Heart left ventricle (tissue), 13 donors: ENCODE measurements around the gene AGPAT4.

ENCODE experiments used
- CTCF ChIP-seq, 12 donors: fragments of 200-600 bp; sonication (generic) in 4 of 12; IDR thresholded peaks; one replicate each; pipeline versions ENCODE4 v1.5.0 to v1.8.0; 2018 to 2022; ENCODE audit warnings: antibody characterized with exemption in 12 of 12, mild to moderate bottlenecking in 5 of 12
- POLR2A ChIP-seq, 2 donors: fragments of 450-650 bp; IDR thresholded peaks; one replicate each; pipeline ENCODE4 v1.6.1; 2017; ENCODE audit warnings: antibody characterized with exemption in 2 of 2, mild to moderate bottlenecking in 2 of 2, moderate library complexity in 2 of 2
- donor health status: ischemic (EF 13 %, LVEDD 7.1; RV severe dilation, severe dysfunction).
- donor health status: DM: no; HTN: yes; CAD: no.
- donor health status: DM: no; HTN: no; CAD: no.
- donor health status: ischemic (EF 25% LVEDD 6.9; RV normal size, moderate dysfunction).
- donor health status: ischemic (EF 25% LVEDD 5.7; RV mildly dilated, moderate dysfunction).
- donor health status: ischemic (EF 35%, LVEDD 5.7; RV mildly dilated, moderate dysfunction).
- donor health status: nonischemic (EF 11% LVEDD 7.7; RV severe dilation, severe dysfunction).
- donor health status: DM: yes; HTN: yes; CAD: no.
- donor health status: PGD.
- donor health status: ischemic (EF 29% LVEDD 5.4; RV normal size, mild dysfunction).
- donor health status: nonischemic (EF 23%, LVEDD 6.1; RV moderate dilation, normal function).

DNA sequence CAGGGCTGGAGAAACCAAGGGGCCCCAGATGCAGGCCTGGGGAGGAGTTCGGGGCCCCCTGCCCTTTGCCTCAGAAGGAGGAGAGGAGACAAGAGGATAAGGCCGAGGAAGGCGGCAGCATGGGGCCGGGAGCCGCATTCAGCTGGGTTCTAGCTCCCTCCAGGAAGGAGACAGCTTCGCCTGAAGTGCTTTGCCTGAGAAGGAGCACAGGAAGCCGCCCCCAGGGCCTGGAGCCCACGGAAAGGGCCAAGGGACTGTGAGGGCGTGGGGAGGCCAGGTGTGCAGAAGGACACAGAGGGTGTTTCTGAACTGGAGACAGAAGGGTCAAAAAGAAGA is 121.4 kb downstream of the AGPAT4 start:
- TF ChIP-seq CTCF (IDR thresholded peaks at IDR 0.05) (no peak), POLR2A (IDR thresholded peaks at IDR 0.05) (no peak)
